Measurements from ENCODE around the gene TRMT2B.
"Not testable (repeated sequence)": the region's sequence is repeated elsewhere in the genome, so short reads cannot be mapped to it uniquely, and the experiment has no call there.

Gene TRMT2B

DNA sequence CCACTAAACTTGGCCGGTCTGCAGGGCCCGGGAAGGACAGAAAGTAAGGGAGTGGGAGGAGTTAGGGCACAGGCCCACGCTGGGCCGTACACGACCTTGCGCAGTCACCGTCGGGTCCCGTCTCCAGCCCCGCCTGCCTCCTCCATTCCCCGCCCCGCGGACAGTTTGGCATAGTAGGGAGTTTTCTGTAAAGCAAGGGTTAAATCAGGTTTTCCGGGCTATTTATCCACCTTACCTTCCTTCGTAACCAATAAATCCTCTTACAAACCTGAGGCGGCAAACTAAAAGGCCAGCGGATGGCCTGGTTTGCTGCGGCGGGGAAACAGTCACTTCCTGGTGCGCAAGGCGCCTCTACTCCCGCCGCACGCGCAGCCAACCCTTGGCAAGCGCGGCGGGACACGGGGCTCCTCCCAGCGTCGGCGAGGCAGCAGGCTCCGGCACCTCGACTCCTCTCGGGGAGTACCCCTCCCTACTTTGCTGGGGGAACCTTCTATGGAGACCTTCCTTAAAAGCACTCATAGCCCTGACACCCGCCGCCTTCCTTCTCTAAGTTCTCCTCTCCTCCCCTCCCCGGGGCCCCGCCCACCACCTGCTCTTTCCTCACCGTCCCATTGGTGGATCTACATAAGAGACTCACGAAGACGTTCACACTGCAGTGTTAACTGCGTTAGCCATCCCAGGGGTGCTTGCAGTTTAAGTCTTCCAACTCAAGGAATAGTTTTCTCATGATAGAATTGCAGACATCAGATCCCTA lies at the start of gene TRMT2B:
TSS of gene TRMT2B (minus strand) at position 563 of the 754 bp plus-strand sequence. CDS start 9,822 bp downstream, outside the sequence.
- DNase-seq, result peak; percentile 74

DNA sequence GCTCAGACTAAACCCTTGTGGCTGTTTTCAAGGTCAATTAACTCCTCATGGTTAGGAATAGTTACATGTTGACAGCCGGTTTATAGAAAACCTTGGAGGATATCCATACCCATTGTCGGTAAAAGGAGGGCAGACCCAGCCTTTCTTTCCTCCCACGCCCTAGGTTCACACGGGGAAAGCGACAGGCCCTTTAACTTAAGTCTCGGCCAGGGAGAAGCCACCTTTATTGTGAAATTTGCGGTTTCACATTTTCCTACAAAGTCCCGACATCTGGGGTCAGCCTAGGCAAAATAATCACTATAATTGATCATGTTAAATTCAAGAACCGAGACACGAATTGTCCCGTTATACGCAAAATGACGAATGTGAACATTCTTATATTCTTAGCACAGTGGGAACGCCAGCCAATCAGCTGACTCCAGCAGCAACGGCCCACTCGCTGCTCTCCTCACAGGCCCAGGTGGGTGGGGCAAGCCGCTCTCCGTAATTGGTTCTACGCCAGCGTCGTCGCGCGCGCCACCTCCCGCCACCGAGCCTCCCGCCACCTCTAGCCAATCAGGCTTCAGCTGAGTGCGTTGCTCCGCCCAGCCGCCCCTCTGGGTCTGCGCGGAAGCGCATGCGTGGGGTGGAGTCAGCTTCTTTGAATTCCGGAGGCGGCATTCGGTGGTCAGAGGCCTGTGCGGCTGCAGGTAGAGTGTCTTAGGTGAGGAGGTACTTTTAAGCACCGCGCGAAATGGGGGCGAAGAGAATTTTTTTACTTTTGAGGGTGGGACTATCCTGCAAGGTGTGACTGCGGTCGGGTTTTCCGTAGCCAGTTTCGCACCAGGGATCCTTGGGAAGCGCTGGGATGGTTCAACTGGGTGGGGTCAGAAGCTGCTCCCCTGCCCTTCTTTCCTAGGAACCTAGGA lies 45.9 kb upstream of the TRMT2B start, which contains the start of gene CENPI:
TSS of gene CENPI (plus strand) at position 659 of the 908 bp plus-strand sequence. CDS start 2,867 bp downstream, outside the sequence.
- DNase-seq, result peak; percentile 88

DNA sequence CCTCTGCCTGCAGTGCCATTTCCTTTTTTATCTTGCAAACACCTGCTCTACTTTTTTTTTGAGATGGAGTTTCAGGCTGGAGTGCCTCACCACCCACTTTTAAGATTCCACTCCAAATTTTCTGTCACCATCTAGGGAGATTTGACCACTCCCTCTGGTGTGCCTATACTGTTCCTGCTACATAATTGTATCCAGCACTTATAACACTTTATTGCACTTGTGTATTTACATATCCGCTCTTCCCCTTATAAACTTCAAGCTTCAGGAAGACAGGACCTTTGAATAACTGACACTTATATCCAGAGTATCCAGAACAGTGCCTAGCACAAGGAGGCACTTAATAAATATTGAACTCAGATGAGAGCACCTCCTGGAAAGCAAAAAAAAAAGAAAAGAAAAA lies 39.9 kb upstream of the TRMT2B start:
- no peak for DNase-seq

GRCh38 chrX:101081231-101081630 lies 29.3 kb upstream of the TRMT2B start:
- no peak for DNase-seq

DNA sequence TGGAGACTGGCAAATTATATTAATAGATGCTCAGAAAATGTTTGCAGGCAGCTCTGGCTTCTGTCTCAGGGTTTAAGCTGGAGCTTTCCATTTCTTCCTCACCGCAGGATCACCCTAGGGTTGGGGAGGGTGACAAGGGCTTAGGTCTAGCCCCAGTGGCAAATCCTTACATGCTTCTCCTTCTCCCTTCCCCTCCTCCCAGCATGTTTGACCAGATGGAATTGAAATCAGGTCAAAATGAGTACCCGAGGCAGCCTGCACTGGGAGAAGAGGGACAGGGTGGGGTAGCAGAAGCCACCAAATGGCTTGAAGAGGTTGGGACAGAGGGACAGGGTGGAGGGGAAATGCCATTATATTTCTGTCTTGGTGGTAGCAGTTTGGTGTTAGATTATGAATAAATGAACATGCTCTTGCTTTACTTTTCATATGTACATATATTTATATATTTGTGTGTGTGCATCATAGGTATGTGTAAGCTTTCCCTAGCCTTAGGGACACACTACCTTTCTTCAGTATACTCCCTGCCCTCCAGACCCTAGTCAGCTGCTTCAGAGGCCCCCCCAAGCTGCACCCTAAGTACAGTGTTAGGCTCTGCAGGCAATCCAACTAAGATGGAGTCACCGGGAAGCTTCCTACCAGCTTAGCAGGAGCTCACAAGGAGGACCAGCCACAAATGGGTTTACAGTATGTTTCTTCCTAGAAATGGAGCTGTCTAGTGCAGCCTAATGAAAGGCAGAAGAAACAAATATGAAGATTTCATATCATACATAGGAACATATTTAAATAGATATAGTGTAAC lies 28.6 kb upstream of the TRMT2B start:
- DNase-seq, result no peak

DNA sequence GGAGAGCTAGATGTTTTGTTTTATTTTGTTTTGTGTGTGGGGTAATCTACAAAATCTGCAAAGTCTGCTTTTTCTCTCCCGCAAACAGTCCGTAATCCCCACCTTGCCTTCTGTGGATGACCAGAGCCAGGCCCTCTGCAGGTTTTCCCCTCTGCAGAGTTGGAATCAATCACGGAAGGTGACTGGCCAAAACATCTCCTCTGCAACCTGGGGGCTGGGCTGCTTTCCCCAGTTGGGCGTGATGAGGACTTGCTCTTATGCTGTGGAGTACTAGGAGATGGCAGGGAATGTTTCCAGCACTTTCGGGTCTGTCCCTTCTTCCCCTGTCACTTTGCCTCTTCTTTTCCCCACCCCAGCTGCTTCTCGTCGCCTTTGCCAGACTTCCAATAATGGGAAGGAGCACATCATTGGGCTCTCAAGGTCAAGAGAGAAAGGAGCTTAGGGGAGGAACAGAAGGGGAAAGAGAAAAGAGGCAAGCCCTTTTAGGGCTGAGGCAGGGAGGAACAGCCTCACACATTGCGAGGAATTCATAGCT lies 27.9 kb upstream of the TRMT2B start:
- DNase-seq, result no peak

GRCh38 chrX:101078716-101079598 lies 27.0 kb upstream of the TRMT2B start, which contains the start of gene TMEM35A:
Gene TMEM35A, plus strand, starts transcription at chrX:101078879. Its CDS starts 124 bp downstream, at chrX:101079003.
- no peak for DNase-seq

DNA sequence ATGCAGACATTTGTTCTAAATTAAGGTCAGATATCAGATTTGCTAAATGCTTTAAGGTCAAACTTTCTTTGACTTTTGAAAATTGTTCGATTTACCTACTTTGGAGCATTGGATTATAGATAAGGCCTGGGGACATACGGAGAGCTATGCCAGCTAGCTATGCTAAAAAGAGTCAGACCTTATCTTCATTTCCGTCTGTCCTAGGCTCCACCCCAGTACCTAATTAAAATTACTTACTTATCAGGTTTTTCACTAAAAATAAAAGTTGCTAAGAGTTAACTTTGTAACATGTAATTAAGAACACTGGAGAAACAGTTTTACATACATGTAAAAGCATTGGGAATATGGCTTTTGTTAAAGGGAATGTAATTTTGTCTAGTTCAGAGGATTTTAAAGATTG lies 19.7 kb upstream of the TRMT2B start:
- no peak for DNase-seq

- DNase-seq, result no peak
Measured at GRCh38 chrX:101062176-101062575, 10.3 kb upstream of the TRMT2B start.

DNA sequence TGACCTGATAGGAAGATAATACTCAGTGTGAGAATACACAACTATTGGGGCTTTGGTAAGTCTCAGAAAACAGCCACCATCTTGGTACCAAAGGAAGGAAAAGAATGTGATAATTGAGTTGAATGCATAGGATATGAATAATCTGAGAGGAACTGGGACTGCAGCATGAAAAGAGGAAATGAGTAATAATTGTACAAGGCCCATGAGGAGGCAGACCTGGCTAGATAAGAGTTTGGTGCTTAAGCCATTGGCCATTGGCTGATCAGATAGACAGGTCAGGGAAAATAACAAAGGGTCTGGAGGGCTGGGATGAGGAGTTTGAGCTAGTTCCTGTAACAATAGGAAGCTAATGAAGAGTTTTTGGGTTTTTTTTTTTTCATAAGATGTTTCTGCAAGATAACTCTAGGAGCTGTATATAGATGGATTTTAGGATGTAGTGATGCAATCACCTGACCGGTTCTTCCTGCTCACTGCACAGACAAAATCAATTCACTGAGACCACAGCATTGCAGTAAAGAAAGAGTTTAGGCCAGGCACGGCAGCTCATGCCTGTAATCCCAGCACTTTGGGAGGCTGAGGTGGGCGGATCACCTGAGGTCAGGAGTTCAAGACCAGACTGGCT lies 5.3 kb upstream of the TRMT2B start:
- DNase-seq, result no peak

DNA sequence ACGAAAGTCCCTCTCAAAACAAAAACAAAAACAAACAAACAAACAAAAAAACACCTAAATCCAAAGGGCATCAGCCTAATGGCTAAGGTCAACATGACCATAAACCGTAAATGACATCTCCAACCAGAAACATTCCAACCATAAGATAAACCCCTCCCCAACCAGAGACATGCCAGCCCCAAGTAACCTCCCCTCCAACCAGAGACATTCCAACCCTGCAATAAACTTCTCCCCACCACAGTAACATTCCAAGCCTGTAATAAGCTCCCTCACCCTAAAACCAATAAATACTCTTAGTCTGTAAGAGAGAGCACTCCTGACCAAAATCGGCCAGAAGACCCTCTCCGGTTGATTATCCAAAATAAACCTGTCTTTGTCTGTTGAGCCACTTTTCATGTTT lies 4.6 kb upstream of the TRMT2B start:
- DNase-seq, result not testable (repeated sequence)

DNA sequence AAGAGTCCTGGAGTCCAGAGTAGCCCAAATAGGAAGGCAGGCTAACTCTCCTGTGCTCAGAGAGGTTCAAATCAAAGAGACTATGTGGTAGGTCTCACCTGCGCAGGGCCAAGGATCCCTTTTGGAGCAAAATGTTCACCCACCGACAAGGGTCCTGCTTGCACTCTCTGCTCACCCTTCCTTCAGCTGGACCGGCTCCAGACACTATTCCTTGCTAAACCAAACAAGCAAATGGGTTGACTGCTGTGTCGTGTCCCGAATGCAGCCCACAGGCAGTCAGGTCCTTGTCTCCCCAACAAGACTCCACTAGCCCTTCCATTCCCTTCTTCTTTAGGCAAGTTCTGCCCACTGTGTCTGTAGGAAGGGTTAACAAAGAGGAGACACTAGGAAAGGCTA lies 760 bp downstream of the TRMT2B start:
- no peak for DNase-seq

GRCh38 chrX:101040197-101040596 lies 11.7 kb downstream of the TRMT2B start:
- no peak for DNase-seq

DNA sequence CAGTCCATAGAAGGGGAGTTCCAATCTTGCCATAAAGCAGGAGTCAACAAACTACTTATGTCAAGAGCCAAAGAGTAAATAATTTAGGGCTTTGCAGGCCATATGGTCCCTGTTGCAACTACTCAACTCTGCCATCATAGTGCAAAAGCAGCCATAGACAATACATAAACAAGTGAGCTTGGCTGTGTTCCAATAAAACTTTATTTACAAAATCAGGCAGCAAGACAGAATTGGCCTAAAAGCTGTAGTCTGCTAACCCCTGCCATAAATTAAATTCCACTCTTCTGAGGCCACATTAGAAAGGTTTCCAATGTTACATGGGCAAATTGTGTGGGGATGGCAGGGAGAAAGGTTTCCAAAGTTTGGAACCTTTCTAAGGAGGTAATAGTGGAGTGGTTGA lies 14.7 kb downstream of the TRMT2B start:
- no peak for DNase-seq

GRCh38 chrX:101029665-101030064 lies 22.2 kb downstream of the TRMT2B start:
- no peak for DNase-seq

DNA sequence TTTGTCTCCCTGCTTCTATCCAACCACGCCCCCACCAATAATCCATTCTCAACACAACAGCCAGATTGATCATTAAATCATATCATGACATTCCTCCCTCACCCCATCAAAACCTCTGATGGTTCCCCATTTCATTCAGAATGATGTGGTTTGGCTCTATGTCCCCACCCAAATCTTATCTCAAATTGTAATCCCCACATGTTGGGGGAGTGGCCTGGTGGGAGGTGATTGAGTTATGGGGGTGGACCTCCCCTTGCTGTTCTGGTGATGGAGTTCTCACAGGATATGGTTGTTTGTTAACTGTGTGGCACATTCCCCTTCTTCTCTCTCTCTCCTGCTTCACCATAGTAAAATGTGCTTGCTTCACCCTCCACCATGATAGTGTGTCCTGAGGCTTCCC lies 23.3 kb downstream of the TRMT2B start:
- no peak for DNase-seq

GRCh38 chrX:101025126-101025525 lies 26.8 kb downstream of the TRMT2B start:
- DNase-seq, result no peak

GRCh38 chrX:101022020-101022419 lies 29.9 kb downstream of the TRMT2B start:
- no peak for DNase-seq

DNA sequence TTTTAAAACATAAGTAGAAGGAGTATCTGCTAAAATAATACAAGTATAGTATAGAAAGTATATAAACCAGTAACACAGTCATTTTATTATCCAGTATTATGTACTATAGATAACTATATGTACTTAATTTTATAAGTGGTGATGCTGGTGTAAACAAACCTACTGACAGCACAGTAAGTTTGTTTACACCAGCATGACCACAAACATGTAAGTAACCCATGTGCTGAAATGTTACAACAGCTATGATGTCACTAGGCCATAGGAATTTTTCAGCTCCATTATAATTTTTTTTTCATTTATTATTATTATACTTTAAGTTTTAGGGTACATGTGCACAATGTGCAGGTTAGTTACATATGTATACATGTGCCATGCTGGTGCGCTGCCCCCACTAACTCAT lies 39.9 kb downstream of the TRMT2B start:
- DNase-seq, result not testable (repeated sequence)

GRCh38 chrX:101009090-101009489 lies 42.8 kb downstream of the TRMT2B start:
- no peak for DNase-seq

DNA sequence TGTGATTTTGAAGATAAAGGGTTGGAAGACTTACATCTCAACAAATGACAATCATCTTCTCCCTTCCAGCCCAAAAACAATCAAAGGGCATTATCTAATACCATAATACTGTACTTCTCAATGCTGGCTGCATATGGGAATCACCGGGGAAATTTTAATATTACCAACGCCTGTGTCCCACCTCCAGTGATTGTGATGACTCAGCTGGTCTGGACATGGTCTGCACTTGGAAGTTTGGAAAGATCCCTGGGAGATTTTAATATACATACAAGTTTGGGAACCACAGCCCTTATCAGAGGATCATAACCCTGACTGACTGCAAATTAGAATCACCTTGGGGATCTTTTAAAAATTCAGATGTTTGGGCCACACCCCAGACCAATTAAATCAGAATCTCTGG lies 52.5 kb downstream of the TRMT2B start:
- no peak for DNase-seq

Data from NCI-H510A (cell line).